IMR-90 (cell line): ENCODE results near the gene TST. TPM values are rescaled to one million over a fixed set of nuclear protein-coding genes. Genes with fewer than 3 reads are reported as not detected.
A peak's percentile ranks its signal among the peaks of the same experiment; 100 is the strongest.

Experiments
- ATAC-seq: fragments of 200-7000 bp; cut with Tn5 transposase; 2 replicates; pipeline ENCODE4 v1.9.1; 2020; ENCODE audit warnings: low read depth, mild to moderate bottlenecking, moderate library complexity
- BruUV-seq: library from RNA; stranded (reverse); fragments of 400-500 nt; replicated peaks from 2 replicates; lab custom pipeline; 2021; lab: Mats Ljungman, UMichigan
- CTCF ChIA-PET: fragments of 300-600 bp; formaldehyde crosslinking; extraction: SDS; loops from one replicate; lab custom pipeline; 2021; ENCODE audit warnings: antibody characterized with exemption; lab: Yijun Ruan, JAX
- POLR2A ChIA-PET: fragments of 300-600 bp; sonication (Branson Sonifier 250); formaldehyde crosslinking; loops from one replicate; lab custom pipeline; 2022; ENCODE audit warnings: antibody characterized with exemption; ENCODE audit not compliant: unreplicated experiment; lab: Charles Lee
- DNase-seq: peaks from one replicate; pipeline ENCODE4 v3.0.0; 2013
- H2AFZ ChIP-seq: replicated peaks from 2 replicates; pipeline ENCODE3; 2013; ENCODE audit warnings: low read length, mild to moderate bottlenecking; ENCODE audit not compliant: poor library complexity
- H2AK5ac ChIP-seq: 2 replicates; pipeline ENCODE4 v1.6.1; 2013; ENCODE audit warnings: low read depth, low read length, inconsistent platforms
- H2AK9ac ChIP-seq: replicated peaks from 2 replicates; pipeline ENCODE3; 2013; ENCODE audit warnings: mild to moderate bottlenecking, low read depth, low read length, moderate library complexity; ENCODE audit not compliant: poor library complexity
- H2BK120ac ChIP-seq: 2 replicates; pipeline ENCODE4 v1.6.1; 2013; ENCODE audit warnings: low read depth, low read length, inconsistent platforms
- H2BK15ac ChIP-seq: 3 replicates; pipeline ENCODE4 v1.6.1; 2013; ENCODE audit warnings: low read depth, low read length, inconsistent platforms
- H2BK20ac ChIP-seq: 2 replicates; pipeline ENCODE4 v1.6.1; 2013; ENCODE audit warnings: low read depth, mild to moderate bottlenecking, inconsistent platforms, low read length, moderate library complexity
- H2BK5ac ChIP-seq: 2 replicates; pipeline ENCODE4 v1.6.1; 2013; ENCODE audit warnings: mild to moderate bottlenecking, low read depth, low read length, inconsistent platforms; ENCODE audit not compliant: poor library complexity, severe bottlenecking
- H3K14ac ChIP-seq: replicated peaks from 2 replicates; pipeline ENCODE4 v1.6.1; 2013; ENCODE audit warnings: low read depth, low read length, inconsistent platforms
- H3K18ac ChIP-seq: 2 replicates; pipeline ENCODE4 v1.6.1; 2013; ENCODE audit warnings: low read depth, low read length, control low read depth
- H3K23ac ChIP-seq: 2 replicates; pipeline ENCODE4 v1.6.1; 2013; ENCODE audit warnings: low read depth, low read length, inconsistent platforms
- H3K27ac ChIP-seq: 2 replicates; pipeline ENCODE4 v1.5.1; 2013; ENCODE audit warnings: mild to moderate bottlenecking, control low read depth, low read length; ENCODE audit not compliant: insufficient read depth
- H3K27me3 ChIP-seq: 2 replicates; pipeline ENCODE4 v1.6.1; 2013; ENCODE audit warnings: low read length; ENCODE audit not compliant: control insufficient read depth, insufficient read depth
- H3K36me3 ChIP-seq: 2 replicates; pipeline ENCODE4 v1.6.1; 2013; ENCODE audit warnings: low read length, mixed read lengths; ENCODE audit not compliant: control insufficient read depth, insufficient read depth
- H3K4ac ChIP-seq: 2 replicates; pipeline ENCODE4 v1.6.1; 2013; ENCODE audit warnings: low read depth, low read length, inconsistent platforms
- H3K4me1 ChIP-seq: 2 replicates; pipeline ENCODE4 v1.6.1; 2013; ENCODE audit warnings: low read length, mixed read lengths; ENCODE audit not compliant: control insufficient read depth, insufficient read depth
- H3K4me2 ChIP-seq: 2 replicates; pipeline ENCODE4 v1.6.1; 2013; ENCODE audit warnings: low read depth, mild to moderate bottlenecking, control low read depth, low read length, moderate library complexity
- H3K4me3 ChIP-seq: 2 replicates; pipeline ENCODE4 v1.5.1; 2013; ENCODE audit warnings: low read depth, mild to moderate bottlenecking, control low read depth, low read length, moderate library complexity; ENCODE audit not compliant: insufficient read depth
- H3K56ac ChIP-seq: 2 replicates; pipeline ENCODE4 v1.6.1; 2013; ENCODE audit warnings: low read length, inconsistent platforms; ENCODE audit not compliant: insufficient read depth; ENCODE audit errors: extremely low read depth
- H3K79me1 ChIP-seq, 2 experiments: 2 replicates each; pipeline ENCODE4 v1.6.1; 2013; ENCODE audit warnings: low read length in 2 of 2, inconsistent platforms in 1 of 2, low read depth in 1 of 2
- H3K9ac ChIP-seq: 2 replicates; pipeline ENCODE4 v1.6.1; 2013; ENCODE audit warnings: low read depth, low read length, control low read depth
- H3K9me1 ChIP-seq: 2 replicates; pipeline ENCODE4 v1.6.1; 2013; ENCODE audit warnings: low read length, inconsistent platforms; ENCODE audit not compliant: insufficient read depth
- H3K9me3 ChIP-seq: 2 replicates; pipeline ENCODE4 v1.6.1; 2013; ENCODE audit warnings: low read length; ENCODE audit not compliant: control insufficient read depth, insufficient read depth
- H4K20me1 ChIP-seq: 2 replicates; pipeline ENCODE4 v1.6.1; 2013; ENCODE audit warnings: low read length, inconsistent platforms; ENCODE audit not compliant: insufficient read depth
- H4K5ac ChIP-seq: 2 replicates; pipeline ENCODE4 v1.6.1; 2013; ENCODE audit warnings: mild to moderate bottlenecking, low read depth, low read length, control low read depth
- H4K8ac ChIP-seq, 2 experiments: 2 replicates each; pipeline ENCODE4 v1.6.1; 2013; ENCODE audit warnings: low read depth in 2 of 2, low read length in 2 of 2, control low read depth in 1 of 2, inconsistent platforms in 1 of 2
- H4K91ac ChIP-seq: 2 replicates; pipeline ENCODE4 v1.6.1; 2013; ENCODE audit warnings: low read depth, low read length, inconsistent platforms; ENCODE audit not compliant: insufficient read depth
- SMC3 ChIP-seq: fragments of 150-350 bp; IDR thresholded peaks from 2 replicates; pipeline ENCODE4 v1.6.1; 2016; ENCODE audit warnings: low read depth, mild to moderate bottlenecking, antibody characterized with exemption, low read length, moderate library complexity
- WGBS, 2 experiments: methylation state at CpG; one replicate each; pipeline versions ENCODE4 v1.1.5 to v1.1.7; 2013; ENCODE audit warnings: missing lambda C conversion rate in 2 of 2; ENCODE audit not compliant: insufficient read length in 1 of 2; ENCODE audit errors: extremely low coverage in 2 of 2; 5-methylcytosine and 5-hydroxymethylcytosine counted together
- dilution Hi-C: fragments of 300-500 bp; cut with HindIII; formaldehyde crosslinking; loops from one replicate; pipeline ENCODE4 v1.14.3; 2018; ENCODE audit warnings: low sequenced_read_pairs; ENCODE audit not compliant: unreplicated experiment
- in situ Hi-C: fragments of 300-500 bp; cut with MboI; formaldehyde crosslinking; loops from 3 replicates; pipeline ENCODE4 v1.14.3; 2019; ENCODE audit warnings: low sequenced_read_pairs, inconsistent platforms, mixed read lengths
- intact Hi-C: fragments of 100-400 bp; cut with micrococcal nuclease; formaldehyde crosslinking; loops from 2 replicates; pipeline ENCODE4 v1.10.0; 2022
- polyA plus RNA-seq, 3 experiments: library from polyadenylated mRNA; depleted of rRNA; stranded (reverse); fragments of >200 nt; gene quantifications; 2 replicates each; pipeline ENCODE4 v1.2.3, GENCODE V29; 2012; ENCODE audit warnings: low replicate concordance in 1 of 3
- total RNA-seq: library from RNA; depleted of rRNA; stranded (reverse); fragments of >200 nt; gene quantifications from 2 replicates; pipeline ENCODE4 v1.2.3, GENCODE V29; 2012
- TF ChIP-seq, protein P1 (sequence below): fragments of 150-350 bp; IDR thresholded peaks from 2 replicates; pipeline ENCODE4 v1.6.1; 2017; ENCODE audit warnings: mild to moderate bottlenecking, antibody characterized with exemption, low read length, low read depth

The TST gene
- total and polyA plus RNA-seq, 2 of the 4 experiments (the other 2 are of a cell fraction), result 31.7 to 37.7 TPM

GRCh38 chr22:37022483-37023337 lies 3.5 kb upstream of the TST start:
- POLR2A ChIA-PET, result no interaction called here
- BruUV-seq, result no TSS peak
- intact Hi-C loops (loop anchor here (5.0 kb wide), 1 partner anchor 240 kb away; no protein-coding TSS in a partner anchor), dilution Hi-C loops (no loop called here), in situ Hi-C loops (no loop called here)
- Histone ChIP-seq H3K4me2 (no peak overlapping the region), H3K9me3 (no peaks in the 10 kb centered on the region), H3K9me1 (peaks cover 13% of the 10 kb centered on the region; the same call in 1 of the 2 replicates), H3K23ac (no peak overlapping the region), H3K56ac (no peak overlapping the region), H4K8ac (no peak overlapping the region), H4K91ac (no peak overlapping the region), H2BK120ac (no peak overlapping the region), H3K9ac (no peak overlapping the region), H3K27me3 (no peaks in the 10 kb centered on the region), H3K4me3 (no peak overlapping the region), H3K18ac (no peak overlapping the region), H2AFZ (peak overlapping the region; percentile 21), H2BK20ac (no peak overlapping the region), H2BK5ac (no peak overlapping the region), H3K14ac (no peak overlapping the region), H2BK15ac (no peak overlapping the region), H2AK9ac (peak overlapping the region; percentile 42), H4K20me1 (peaks cover 24% of the 10 kb centered on the region), H3K4ac (no peak overlapping the region), H2AK5ac (no peak overlapping the region), H3K4me1 (peaks cover 7% of the 10 kb centered on the region), H4K5ac (no peak overlapping the region), H3K27ac (no peak overlapping the region), H3K36me3 (peaks cover 31% of the 10 kb centered on the region), H3K79me1 (peaks cover 13 to 63% of the 10 kb centered on the region in 2 experiments)
- ATAC-seq (no peak), DNase-seq (no peak)
- CTCF ChIA-PET, result interaction anchor here (0.6 to 1.5 kb wide), 2 partner anchors 16 to 1927 kb away, joined by 3 read pairs; no protein-coding TSS in a partner anchor
- TF ChIP-seq SMC3, result no peak
- TF ChIP-seq, protein P1, sequence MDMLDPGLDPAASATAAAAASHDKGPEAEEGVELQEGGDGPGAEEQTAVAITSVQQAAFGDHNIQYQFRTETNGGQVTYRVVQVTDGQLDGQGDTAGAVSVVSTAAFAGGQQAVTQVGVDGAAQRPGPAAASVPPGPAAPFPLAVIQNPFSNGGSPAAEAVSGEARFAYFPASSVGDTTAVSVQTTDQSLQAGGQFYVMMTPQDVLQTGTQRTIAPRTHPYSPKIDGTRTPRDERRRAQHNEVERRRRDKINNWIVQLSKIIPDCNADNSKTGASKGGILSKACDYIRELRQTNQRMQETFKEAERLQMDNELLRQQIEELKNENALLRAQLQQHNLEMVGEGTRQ, result no peak
- 94% methylated on average over 8 of the region's 16 CpGs; no CpG with 5 or more reads in 1 of the 2 experiments for WGBS, 2 experiments
